PC-3 (cell line): Measurements from ENCODE around the gene TSKU. TPM values are rescaled to one million over a fixed set of nuclear protein-coding genes. Genes with fewer than 3 reads are reported as not detected.

Source experiments
- ATAC-seq: fragments of 200-7000 bp; cut with Tn5 transposase; 2 replicates; pipeline ENCODE4 v1.9.1; 2020; ENCODE audit warnings: mild to moderate bottlenecking, moderate library complexity
- BruUV-seq: library from RNA; stranded (reverse); fragments of 400-500 nt; replicated peaks from 2 replicates; lab custom pipeline; 2021; lab: Mats Ljungman, UMichigan
- CTCF ChIA-PET: fragments of 300-600 bp; sonication (Branson Sonifier 250); formaldehyde crosslinking; loops from one replicate; lab custom pipeline; 2022; ENCODE audit warnings: antibody characterized with exemption; lab: Charles Lee
- POLR2A ChIA-PET: fragments of 300-600 bp; sonication (Branson Sonifier 250); formaldehyde crosslinking; loops from one replicate; lab custom pipeline; 2022; ENCODE audit warnings: antibody characterized with exemption; ENCODE audit not compliant: unreplicated experiment; lab: Charles Lee
- DNase-seq: peaks from one replicate; pipeline ENCODE4 v3.0.0-alpha.2; 2015
- H2AFZ ChIP-seq: fragments of 300-600 bp; sonication (generic); 2 replicates; pipeline ENCODE4 v1.6.0; 2016; ENCODE audit warnings: antibody characterized with exemption, low read length
- H3F3A ChIP-seq: fragments of 300-600 bp; sonication (generic); one replicate; pipeline ENCODE4 v1.6.0; 2017; ENCODE audit warnings: antibody characterized with exemption, low read length, control low read depth, mild to moderate bottlenecking; ENCODE audit not compliant: unreplicated experiment
- H3K27ac ChIP-seq: fragments of 300-600 bp; sonication (generic); 2 replicates; pipeline ENCODE4 v1.5.1; 2016; ENCODE audit warnings: mild to moderate bottlenecking, low read length
- H3K27me3 ChIP-seq: fragments of 300-600 bp; sonication (generic); 2 replicates; pipeline ENCODE4 v1.6.1; 2016; ENCODE audit warnings: low read length, mixed read lengths
- H3K36me3 ChIP-seq: fragments of 300-600 bp; sonication (generic); 2 replicates; pipeline ENCODE4 v1.6.1; 2016; ENCODE audit warnings: low read depth, mixed run types, low read length, mixed read lengths
- H3K4me1 ChIP-seq: fragments of 300-600 bp; sonication (generic); 2 replicates; pipeline ENCODE4 v1.5.1; 2016; ENCODE audit warnings: low read length; ENCODE audit not compliant: insufficient read depth
- H3K4me2 ChIP-seq: fragments of 300-600 bp; sonication (generic); 2 replicates; pipeline ENCODE4 v1.6.0; 2016; ENCODE audit warnings: low read length
- H3K4me3 ChIP-seq: fragments of 300-600 bp; sonication (generic); 2 replicates; pipeline ENCODE4 v1.5.1; 2016; ENCODE audit warnings: mild to moderate bottlenecking, low read length, mixed read lengths
- H3K79me2 ChIP-seq: fragments of 300-600 bp; sonication (generic); 2 replicates; pipeline ENCODE4 v1.6.1; 2017; ENCODE audit warnings: low read length, mixed read lengths
- H3K9ac ChIP-seq: fragments of 300-600 bp; sonication (generic); 2 replicates; pipeline ENCODE4 v1.6.0; 2016; ENCODE audit warnings: mild to moderate bottlenecking, low read length
- H3K9me2 ChIP-seq: fragments of 300-600 bp; sonication (generic); replicated peaks from 2 replicates; pipeline ENCODE4 v1.6.1; 2016; ENCODE audit warnings: mixed run types, low read length, mixed read lengths
- H3K9me3 ChIP-seq: fragments of 300-600 bp; sonication (generic); 2 replicates; pipeline ENCODE4 v1.6.1; 2016; ENCODE audit warnings: low read length, mixed read lengths
- H4K20me1 ChIP-seq: fragments of 300-600 bp; sonication (generic); 2 replicates; pipeline ENCODE4 v1.6.1; 2016; ENCODE audit warnings: low read length, mixed read lengths
- CTCF ChIP-seq: fragments of 300-600 bp; sonication (generic); conservative IDR thresholded peaks from 2 replicates; pipeline ENCODE4 v1.5.1; 2017; ENCODE audit warnings: antibody characterized with exemption, low read depth, mild to moderate bottlenecking, low read length
- EZH2 ChIP-seq: fragments of 300-600 bp; sonication (generic); IDR thresholded peaks from one replicate; pipeline ENCODE4 v1.6.1; 2017; ENCODE audit warnings: antibody characterized with exemption, mild to moderate bottlenecking, low read length; ENCODE audit not compliant: unreplicated experiment
- EZH2phosphoT487 ChIP-seq: fragments of 300-600 bp; sonication (generic); IDR thresholded peaks from 2 replicates; pipeline ENCODE4 v1.6.1; 2018; ENCODE audit warnings: mild to moderate bottlenecking, antibody characterized with exemption, low read length, borderline replicate concordance
- intact Hi-C: fragments of 100-400 bp; cut with micrococcal nuclease; formaldehyde crosslinking; loops from 2 replicates; pipeline ENCODE4 v1.9.0; 2023
- total RNA-seq: library from RNA; depleted of rRNA; stranded (reverse); fragments of >200 nt; gene quantifications from 2 replicates; pipeline ENCODE4 v1.2.3, GENCODE V29; 2014

TSKU gene
- total RNA-seq, 1 experiment from 2014 or later: 32.1 TPM

GRCh38 chr11:76740772-76741171 lies 42.4 kb upstream of the TSKU start:
- H3K9ac ChIP-seq: no peak overlapping the region
- POLR2A ChIA-PET: no interaction called here
- intact Hi-C loops: no loop called here

GRCh38 chr11:76742902-76743301 lies 40.3 kb upstream of the TSKU start:
- Histone ChIP-seq H3K9ac (no peak overlapping the region), H3K36me3 (no peaks in the 10 kb centered on the region), H3K27me3 (no peaks in the 10 kb centered on the region), H3K79me2 (no peaks in the 10 kb centered on the region), H3K4me2 (no peak overlapping the region), H3F3A (no peaks in the 10 kb centered on the region), H3K27ac (no peak overlapping the region), H3K9me2 (no peaks in the 10 kb centered on the region), H4K20me1 (no peaks in the 10 kb centered on the region), H3K9me3 (no peaks in the 10 kb centered on the region), H2AFZ (no peak overlapping the region), H3K4me3 (no peak overlapping the region), H3K4me1 (no peaks in the 10 kb centered on the region)
- DNase-seq (no peak), ATAC-seq (no peak)
- intact Hi-C loops: no loop called here
- ChIA-PET CTCF (no interaction called here), POLR2A (no interaction called here)
- TF ChIP-seq EZH2phosphoT487 (no peak), EZH2 (no peak), CTCF (no peak)
- BruUV-seq: no TSS peak

More at GRCh38 chr11:76740772-76741171, 42.4 kb upstream of the TSKU start:
- DNase-seq: no peak
- Histone ChIP-seq H3K79me2 (no peaks in the 10 kb centered on the region), H3K4me2 (no peak overlapping the region), H3K4me3 (no peak overlapping the region), H3K27ac (no peak overlapping the region), H3K27me3 (no peaks in the 10 kb centered on the region), H3F3A (no peaks in the 10 kb centered on the region), H2AFZ (no peak overlapping the region), H4K20me1 (no peaks in the 10 kb centered on the region), H3K4me1 (no peaks in the 10 kb centered on the region), H3K9me3 (no peaks in the 10 kb centered on the region), H3K36me3 (no peaks in the 10 kb centered on the region), H3K9me2 (no peaks in the 10 kb centered on the region)
- ATAC-seq: no peak
- CTCF ChIA-PET: no interaction called here
- BruUV-seq: no TSS peak
- no peak for TF ChIP-seq CTCF
- TF ChIP-seq EZH2: no peak
- TF ChIP-seq EZH2phosphoT487: no peak

- H3K27me3 ChIP-seq: no peaks in the 10 kb centered on the region
- ChIA-PET POLR2A (interaction anchor here (0.6 kb wide), 1 partner anchor 188 kb away, joined by 3 read pairs; no protein-coding TSS in a partner anchor), CTCF (no interaction called here)
- no peak overlapping the region for H3K4me2 ChIP-seq
- H3K9ac ChIP-seq: no peak overlapping the region
- no peak overlapping the region for H2AFZ ChIP-seq
- no TSS peak for BruUV-seq
- intact Hi-C loops: no loop called here
- H3K9me3 ChIP-seq: no peaks in the 10 kb centered on the region
- H3K4me1 ChIP-seq: no peaks in the 10 kb centered on the region
- TF ChIP-seq EZH2phosphoT487 (no peak), EZH2 (no peak)
- H3K4me3 ChIP-seq: no peak overlapping the region
- no peak for DNase-seq
- H4K20me1 ChIP-seq: no peaks in the 10 kb centered on the region
- no peak overlapping the region for H3K27ac ChIP-seq
- ATAC-seq: no peak
- no peaks in the 10 kb centered on the region for H3F3A ChIP-seq
- H3K9me2 ChIP-seq: no peaks in the 10 kb centered on the region
- H3K36me3 ChIP-seq: no peaks in the 10 kb centered on the region
- no peaks in the 10 kb centered on the region for H3K79me2 ChIP-seq
Measured at GRCh38 chr11:76744186-76745043, 38.7 kb upstream of the TSKU start.
